ENCODE results near the gene DCHS1.

Gene DCHS1

DNA sequence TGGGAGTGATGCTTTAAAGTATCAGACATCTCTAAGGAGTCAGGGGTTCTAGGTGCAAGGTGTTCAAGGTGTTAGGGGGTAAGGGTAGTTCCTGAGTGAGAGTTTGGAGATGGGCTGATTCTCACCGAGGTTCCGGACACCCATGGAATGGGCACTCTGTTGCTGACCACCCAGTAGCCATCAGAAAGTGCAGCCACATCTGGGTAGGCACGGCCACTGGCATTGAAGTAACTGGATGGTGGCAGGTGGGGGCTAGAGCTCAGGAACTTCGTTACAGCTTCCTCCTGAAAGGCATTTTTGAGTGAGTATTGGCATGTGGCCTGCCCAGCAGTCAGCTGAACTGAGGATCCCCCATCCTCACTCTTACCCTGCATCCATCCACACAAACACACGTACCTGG, 40.6 kb downstream of the DCHS1 start:
- H3K27ac ChIP-seq (ENCODE audit: low read depth in 2 of 2, low read length in 2 of 2): no peak overlapping the region
- H3K9ac ChIP-seq (ENCODE audit: low read depth in 1 of 2, low read length in 2 of 2): no peak overlapping the region
- peaks cover 38 to 43% of the 10 kb centered on the region in 2 donors for H3K4me1 ChIP-seq (ENCODE audit: control insufficient read depth in 2 of 2, insufficient read depth in 2 of 2, low read length in 2 of 2)
- no peaks in the 10 kb centered on the region for H3K9me3 ChIP-seq (ENCODE audit: control insufficient read depth in 2 of 2, low read length in 2 of 2)
- H3K4me3 ChIP-seq (ENCODE audit: low read length in 2 of 2): no peak overlapping the region
- no peaks in the 10 kb centered on the region for H3K27me3 ChIP-seq (ENCODE audit: control insufficient read depth in 2 of 2, insufficient read depth in 2 of 2, low read length in 2 of 2)
- peaks cover 20 to 36% of the 10 kb centered on the region in 2 donors for H3K36me3 ChIP-seq (ENCODE audit: control insufficient read depth in 2 of 2, insufficient read depth in 2 of 2, low read length in 2 of 2)

DNA sequence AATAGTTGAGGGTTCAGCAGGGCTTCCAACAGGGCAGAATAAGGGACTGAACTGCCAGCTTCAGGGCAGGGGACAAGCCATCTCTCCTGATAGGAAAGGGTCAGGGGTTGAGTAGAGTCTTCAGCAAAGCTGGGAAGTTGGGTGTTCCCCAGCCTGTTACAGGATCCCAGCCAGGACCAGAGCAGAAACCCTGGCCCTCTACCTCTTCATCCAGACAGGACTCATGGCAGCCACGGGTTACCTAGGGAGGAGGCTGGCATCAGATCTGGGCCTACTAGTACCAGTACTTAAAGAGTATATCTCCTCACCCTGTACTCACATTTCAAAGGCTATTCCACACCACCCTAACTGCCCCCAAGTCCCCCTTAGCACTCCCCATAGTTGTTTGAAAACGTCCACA, 41.2 kb downstream of the DCHS1 start:
- H3K9ac ChIP-seq (ENCODE audit: low read depth in 1 of 2, low read length in 2 of 2): no peak overlapping the region
- H3K4me3 ChIP-seq (ENCODE audit: low read length in 2 of 2): no peak overlapping the region
- no peak overlapping the region for H3K27ac ChIP-seq (ENCODE audit: low read depth in 2 of 2, low read length in 2 of 2)
- no peaks in the 10 kb centered on the region for H3K9me3 ChIP-seq (ENCODE audit: control insufficient read depth in 2 of 2, low read length in 2 of 2)
- peaks cover 26 to 42% of the 10 kb centered on the region in 2 donors for H3K36me3 ChIP-seq (ENCODE audit: control insufficient read depth in 2 of 2, insufficient read depth in 2 of 2, low read length in 2 of 2)
- H3K4me1 ChIP-seq (ENCODE audit: control insufficient read depth in 2 of 2, insufficient read depth in 2 of 2, low read length in 2 of 2): peaks cover 38 to 40% of the 10 kb centered on the region in 2 donors
- no peaks in the 10 kb centered on the region for H3K27me3 ChIP-seq (ENCODE audit: control insufficient read depth in 2 of 2, insufficient read depth in 2 of 2, low read length in 2 of 2)

DNA sequence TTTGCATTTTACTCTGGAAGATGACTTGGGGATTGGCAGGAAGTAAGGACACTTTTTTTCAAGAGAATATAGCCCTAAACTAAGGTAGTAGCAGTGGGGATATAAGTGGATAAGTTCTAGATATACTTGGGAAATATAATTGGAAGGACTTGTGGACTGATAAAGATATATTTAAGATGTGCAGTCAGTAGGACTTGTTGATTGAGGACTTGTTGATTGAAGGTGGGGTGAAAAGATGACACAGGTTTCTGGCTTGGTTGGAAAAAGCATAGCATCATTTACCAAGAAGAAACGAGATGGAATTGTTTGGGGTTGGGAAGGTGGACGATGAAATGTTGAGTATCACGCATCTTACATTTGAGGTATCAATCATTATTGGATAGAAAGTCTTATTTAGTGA, 42.1 kb downstream of the DCHS1 start:
- H3K9me3 ChIP-seq (ENCODE audit: control insufficient read depth in 2 of 2, low read length in 2 of 2): no peaks in the 10 kb centered on the region
- H3K9ac ChIP-seq (ENCODE audit: low read depth in 1 of 2, low read length in 2 of 2): peak overlapping the region in 1 of 2 donors; percentile 100
- peaks cover 36 to 52% of the 10 kb centered on the region in 2 donors for H3K36me3 ChIP-seq (ENCODE audit: control insufficient read depth in 2 of 2, insufficient read depth in 2 of 2, low read length in 2 of 2)
- H3K4me1 ChIP-seq (ENCODE audit: control insufficient read depth in 2 of 2, insufficient read depth in 2 of 2, low read length in 2 of 2): peaks cover 34 to 38% of the 10 kb centered on the region in 2 donors
- H3K27me3 ChIP-seq (ENCODE audit: control insufficient read depth in 2 of 2, insufficient read depth in 2 of 2, low read length in 2 of 2): no peaks in the 10 kb centered on the region
- H3K4me3 ChIP-seq (ENCODE audit: low read length in 2 of 2): peak overlapping the region in 1 of 2 donors; percentile 94
- H3K27ac ChIP-seq (ENCODE audit: low read depth in 2 of 2, low read length in 2 of 2): peak overlapping the region; percentile 100

DNA sequence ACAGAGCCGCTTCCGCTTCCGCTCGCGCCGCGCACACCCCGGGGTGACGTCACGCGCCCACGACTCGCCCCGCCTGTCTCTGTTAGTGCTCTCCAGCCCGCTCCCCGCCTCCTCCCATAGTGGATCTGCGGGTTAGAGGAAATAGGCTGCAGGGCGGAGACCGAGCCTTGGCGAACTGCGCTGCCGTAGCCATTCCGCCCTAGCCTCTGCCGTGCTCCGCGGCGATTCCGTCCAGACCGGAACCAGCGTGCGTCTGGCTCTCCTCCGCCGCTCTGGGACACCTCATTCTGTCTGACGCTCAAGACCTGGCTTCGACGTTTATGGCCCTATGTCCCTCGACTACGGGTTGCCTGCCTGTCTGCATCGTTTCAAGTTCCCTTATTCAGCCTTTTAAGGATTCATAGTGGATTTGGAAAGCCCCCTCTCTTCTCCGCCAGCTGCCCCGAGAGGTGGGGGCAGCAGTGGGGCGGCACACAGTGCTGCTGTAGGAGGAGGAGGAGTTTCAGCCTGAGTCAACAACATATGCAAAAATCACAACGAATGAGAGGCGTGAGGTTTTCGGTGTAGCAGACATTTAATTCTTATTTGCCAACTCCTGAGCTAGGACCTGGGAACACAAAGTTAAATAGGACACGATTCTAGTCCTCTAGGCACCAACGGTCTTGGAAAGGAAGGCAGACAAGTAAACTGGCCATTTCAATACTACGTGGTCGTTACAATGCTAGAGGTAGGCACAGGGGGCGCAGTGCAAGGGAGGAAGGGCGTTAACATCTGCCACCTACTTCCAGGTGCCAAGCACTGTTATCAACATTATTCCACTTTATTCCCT, 43.2 kb downstream of the DCHS1 start, which contains the start of gene TAF10:
Gene TAF10 (minus strand): TSS at position 4 of the 829 bp plus-strand sequence. CDS start 27 bp downstream, outside the sequence.
- Histone ChIP-seq H3K27ac (ENCODE audit: low read depth in 2 of 2, low read length in 2 of 2) (peak within 1 kb of the TSS; percentile 100), H3K9ac (ENCODE audit: low read depth in 1 of 2, low read length in 2 of 2) (peak within 1 kb of the TSS; percentile 93 to 100), H3K36me3 (ENCODE audit: control insufficient read depth in 2 of 2, insufficient read depth in 2 of 2, low read length in 2 of 2) (peaks cover 43 to 61% of the 10 kb centered on the region in 2 donors), H3K9me3 (ENCODE audit: control insufficient read depth in 2 of 2, low read length in 2 of 2) (no peaks in the 10 kb centered on the region), H3K4me1 (ENCODE audit: control insufficient read depth in 2 of 2, insufficient read depth in 2 of 2, low read length in 2 of 2) (peaks cover 31 to 40% of the 10 kb centered on the region in 2 donors), H3K27me3 (ENCODE audit: control insufficient read depth in 2 of 2, insufficient read depth in 2 of 2, low read length in 2 of 2) (no peaks in the 10 kb centered on the region), H3K4me3 (ENCODE audit: low read length in 2 of 2) (peak within 1 kb of the TSS; percentile 87 to 94)

- H3K4me3 ChIP-seq (ENCODE audit: low read length in 2 of 2): peak overlapping the region; percentile 87 to 94
- no peaks in the 10 kb centered on the region for H3K9me3 ChIP-seq (ENCODE audit: control insufficient read depth in 2 of 2, low read length in 2 of 2)
- peaks cover 33 to 38% of the 10 kb centered on the region in 2 donors for H3K4me1 ChIP-seq (ENCODE audit: control insufficient read depth in 2 of 2, insufficient read depth in 2 of 2, low read length in 2 of 2)
- no peaks in the 10 kb centered on the region for H3K27me3 ChIP-seq (ENCODE audit: control insufficient read depth in 2 of 2, insufficient read depth in 2 of 2, low read length in 2 of 2)
- peak overlapping the region; percentile 88 to 100 for H3K27ac ChIP-seq (ENCODE audit: low read depth in 2 of 2, low read length in 2 of 2)
- peaks cover 42 to 56% of the 10 kb centered on the region in 2 donors for H3K36me3 ChIP-seq (ENCODE audit: control insufficient read depth in 2 of 2, insufficient read depth in 2 of 2, low read length in 2 of 2)
- peak overlapping the region; percentile 93 to 100 for H3K9ac ChIP-seq (ENCODE audit: low read depth in 1 of 2, low read length in 2 of 2)
Observed at GRCh38 chr11:6611963-6612212, 43.7 kb downstream of the DCHS1 start.

DNA sequence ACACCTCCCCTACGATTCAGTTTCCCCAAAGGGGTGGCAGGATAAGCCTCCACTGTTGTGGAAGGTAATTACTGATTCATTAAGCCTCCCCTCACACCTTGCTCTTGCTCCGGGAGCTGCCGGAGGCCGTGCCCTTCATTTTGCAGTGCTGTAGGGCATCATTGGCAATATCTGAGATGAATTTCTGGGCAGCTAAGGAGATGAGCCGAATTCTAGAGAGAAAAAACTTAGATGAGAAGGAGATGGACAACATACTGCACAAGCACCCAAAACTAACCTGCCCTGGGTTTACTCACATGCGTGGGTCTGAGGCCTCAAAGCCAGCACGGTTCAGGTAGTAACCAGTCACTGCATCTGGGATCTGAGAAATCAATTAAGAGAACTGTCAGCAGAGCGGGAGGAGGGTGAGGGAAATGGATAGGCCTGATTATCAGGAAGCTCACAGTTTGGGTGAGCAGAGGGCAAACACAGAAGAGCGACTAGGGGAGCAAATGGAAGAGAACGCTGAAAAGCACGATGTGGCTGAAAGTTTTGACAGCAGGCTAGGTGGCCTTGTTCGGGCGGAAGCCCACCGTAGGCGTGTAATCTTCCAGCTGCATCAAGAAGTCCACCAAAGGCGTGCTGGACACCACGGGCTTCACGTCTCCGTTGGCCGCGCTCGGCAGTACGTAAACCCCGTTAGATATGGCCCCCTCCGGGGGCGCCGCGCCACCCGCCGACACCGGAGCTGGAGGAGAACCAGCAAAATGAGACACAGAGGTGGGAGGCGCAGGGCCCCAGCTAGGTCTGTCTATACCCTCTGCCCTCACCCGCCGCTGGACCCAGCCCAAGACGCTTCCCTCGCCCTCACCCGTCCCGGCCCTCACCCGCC, 44.3 kb downstream of the DCHS1 start:
- Histone ChIP-seq H3K4me1 (ENCODE audit: control insufficient read depth in 2 of 2, insufficient read depth in 2 of 2, low read length in 2 of 2) (peaks cover 39 to 42% of the 10 kb centered on the region in 2 donors), H3K36me3 (ENCODE audit: control insufficient read depth in 2 of 2, insufficient read depth in 2 of 2, low read length in 2 of 2) (peaks cover 40 to 54% of the 10 kb centered on the region in 2 donors), H3K9me3 (ENCODE audit: control insufficient read depth in 2 of 2, low read length in 2 of 2) (no peaks in the 10 kb centered on the region), H3K9ac (ENCODE audit: low read depth in 1 of 2, low read length in 2 of 2) (peak overlapping the region; percentile 93 to 100), H3K27ac (ENCODE audit: low read depth in 2 of 2, low read length in 2 of 2) (peak overlapping the region; percentile 88 to 100), H3K4me3 (ENCODE audit: low read length in 2 of 2) (peak overlapping the region; percentile 87 to 94), H3K27me3 (ENCODE audit: control insufficient read depth in 2 of 2, insufficient read depth in 2 of 2, low read length in 2 of 2) (no peaks in the 10 kb centered on the region)

- H3K9ac ChIP-seq (ENCODE audit: low read depth in 1 of 2, low read length in 2 of 2): no peak overlapping the region
- H3K4me1 ChIP-seq (ENCODE audit: control insufficient read depth in 2 of 2, insufficient read depth in 2 of 2, low read length in 2 of 2): peaks cover 43 to 44% of the 10 kb centered on the region in 2 donors
- no peak overlapping the region for H3K27ac ChIP-seq (ENCODE audit: low read depth in 2 of 2, low read length in 2 of 2)
- peak overlapping the region in 1 of 2 donors; percentile 94 for H3K4me3 ChIP-seq (ENCODE audit: low read length in 2 of 2)
- H3K27me3 ChIP-seq (ENCODE audit: control insufficient read depth in 2 of 2, insufficient read depth in 2 of 2, low read length in 2 of 2): no peaks in the 10 kb centered on the region
- H3K36me3 ChIP-seq (ENCODE audit: control insufficient read depth in 2 of 2, insufficient read depth in 2 of 2, low read length in 2 of 2): peaks cover 36 to 50% of the 10 kb centered on the region in 2 donors
- H3K9me3 ChIP-seq (ENCODE audit: control insufficient read depth in 2 of 2, low read length in 2 of 2): no peaks in the 10 kb centered on the region
Observed at GRCh38 chr11:6610591-6610990, 45.0 kb downstream of the DCHS1 start.

- Histone ChIP-seq H3K27me3 (ENCODE audit: control insufficient read depth in 2 of 2, insufficient read depth in 2 of 2, low read length in 2 of 2) (no peaks in the 10 kb centered on the region), H3K9ac (ENCODE audit: low read depth in 1 of 2, low read length in 2 of 2) (no peak overlapping the region), H3K4me1 (ENCODE audit: control insufficient read depth in 2 of 2, insufficient read depth in 2 of 2, low read length in 2 of 2) (peaks cover 53 to 54% of the 10 kb centered on the region in 2 donors), H3K9me3 (ENCODE audit: control insufficient read depth in 2 of 2, low read length in 2 of 2) (no peaks in the 10 kb centered on the region), H3K4me3 (ENCODE audit: low read length in 2 of 2) (no peak overlapping the region), H3K27ac (ENCODE audit: low read depth in 2 of 2, low read length in 2 of 2) (peak overlapping the region in 1 of 2 donors; percentile 34), H3K36me3 (ENCODE audit: control insufficient read depth in 2 of 2, insufficient read depth in 2 of 2, low read length in 2 of 2) (peaks cover 28 to 40% of the 10 kb centered on the region in 2 donors)
Observed at GRCh38 chr11:6609502-6610015, 46.0 kb downstream of the DCHS1 start.

DNA sequence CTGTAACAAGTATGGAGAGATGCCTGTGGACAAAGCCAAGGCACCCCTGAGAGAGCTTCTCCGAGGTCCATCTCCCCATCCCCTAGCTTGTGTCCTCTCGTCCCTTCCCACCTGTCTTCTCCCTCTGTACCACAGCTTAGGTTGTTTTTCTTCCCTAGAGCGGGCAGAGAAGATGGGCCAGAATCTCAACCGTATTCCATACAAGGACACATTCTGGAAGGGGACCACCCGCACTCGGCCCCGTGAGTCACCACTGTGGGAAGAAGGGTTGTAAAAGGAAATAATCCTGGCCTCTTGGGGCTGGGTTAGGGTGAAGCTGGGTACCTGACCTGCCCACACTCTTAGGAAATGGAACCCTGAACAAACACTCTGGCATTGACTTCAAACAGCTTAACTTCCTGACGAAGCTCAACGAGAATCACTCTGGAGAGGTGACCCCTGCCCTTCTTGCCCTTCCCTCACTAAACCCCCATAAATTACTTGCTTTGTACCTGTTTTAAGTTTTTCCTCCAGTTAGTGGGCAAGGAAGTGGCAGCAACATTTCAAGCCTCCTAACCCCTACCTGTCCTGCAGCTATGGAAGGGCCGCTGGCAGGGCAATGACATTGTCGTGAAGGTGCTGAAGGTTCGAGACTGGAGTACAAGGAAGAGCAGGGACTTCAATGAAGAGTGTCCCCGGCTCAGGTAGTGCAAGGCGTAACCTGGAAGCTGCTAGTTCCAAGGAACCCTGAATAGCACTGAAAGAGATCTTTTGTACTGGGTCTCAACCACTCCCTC, 46.7 kb downstream of the DCHS1 start:
- Histone ChIP-seq H3K9ac (ENCODE audit: low read depth in 1 of 2, low read length in 2 of 2) (no peak overlapping the region), H3K9me3 (ENCODE audit: control insufficient read depth in 2 of 2, low read length in 2 of 2) (no peaks in the 10 kb centered on the region), H3K27ac (ENCODE audit: low read depth in 2 of 2, low read length in 2 of 2) (peak overlapping the region in 1 of 2 donors; percentile 88), H3K36me3 (ENCODE audit: control insufficient read depth in 2 of 2, insufficient read depth in 2 of 2, low read length in 2 of 2) (peaks cover 28 to 35% of the 10 kb centered on the region in 2 donors), H3K4me3 (ENCODE audit: low read length in 2 of 2) (no peak overlapping the region), H3K4me1 (ENCODE audit: control insufficient read depth in 2 of 2, insufficient read depth in 2 of 2, low read length in 2 of 2) (peaks cover 55 to 56% of the 10 kb centered on the region in 2 donors), H3K27me3 (ENCODE audit: control insufficient read depth in 2 of 2, insufficient read depth in 2 of 2, low read length in 2 of 2) (no peaks in the 10 kb centered on the region)

Data from mucosa of rectum (tissue), 2 donors.